ENCODE measurements around the gene ATRAID. TPM values are rescaled to one million over a fixed set of nuclear protein-coding genes. Genes with fewer than 3 reads are reported as not detected.

ATRAID gene
- total and polyA plus RNA-seq, 10 of the 15 experiments (the other 5 are each of a cell fraction or from before 2014, with no cell fraction given): 65.6 to 180 (median 120) TPM

GRCh38 chr2:27217173-27218121 is 5.6 kb downstream of the ATRAID start, which contains the start of gene CAD (continued):
- TF ChIP-seq MLLT1 (IDR thresholded peaks at IDR 0.05) (no peak), CHD2 (IDR thresholded peaks at IDR 0.05; ENCODE audit: borderline replicate concordance, low read depth, low read length) (peak; percentile 25; the same call in 1 of the 2 replicates), MEF2B (IDR thresholded peaks at IDR 0.05; ENCODE audit: partially characterized antibody, poor library complexity, severe bottlenecking) (peak; percentile 31), RB1 (IDR thresholded peaks at IDR 0.05; ENCODE audit: borderline replicate concordance) (peak; percentile 73; the same call in 1 of the 2 replicates), SMARCA5 (IDR thresholded peaks at IDR 0.05) (peak; percentile 86), CTCF (IDR thresholded peaks at IDR 0.05 in 2 of 3, conservative IDR thresholded peaks at IDR 0.05 in 1 of 3; ENCODE audit: control insufficient read depth in 2 of 3, extremely low read depth in 1 of 3, insufficient read depth in 1 of 3, low read depth in 3 of 3, low read length in 3 of 3) (peak in 2 of 3 experiments; percentile 19 to 35; a peak in 3 of 6 replicates), TARDBP (IDR thresholded peaks at IDR 0.05; ENCODE audit: borderline replicate concordance) (peak; percentile 75), BACH1 (IDR thresholded peaks at IDR 0.05; ENCODE audit: borderline replicate concordance) (peak; percentile 23; the same call in 1 of the 2 replicates), POLR2AphosphoS2 (IDR thresholded peaks at IDR 0.05; ENCODE audit: low read depth, low read length) (peak; percentile 87), NR2F1 (conservative IDR thresholded peaks at IDR 0.05) (0 out of 2 replicates have a peak, but pooled peaks have one; percentile 20), SIX5 (IDR thresholded peaks at IDR 0.05; ENCODE audit: low read depth, low read length, severe bottlenecking) (peak; percentile 7), SIN3A (IDR thresholded peaks at IDR 0.05; ENCODE audit: low read depth, low read length) (peak; percentile 92), MAX (IDR thresholded peaks at IDR 0.05; ENCODE audit: low read depth, low read length) (peak; percentile 98), ATF3 (IDR thresholded peaks at IDR 0.05; ENCODE audit: borderline replicate concordance, extremely low read depth, low read depth, low read length) (peak; percentile 68; the same call in 1 of the 2 replicates), USF1 (IDR thresholded peaks at IDR 0.05; ENCODE audit: borderline replicate concordance, extremely low read length, insufficient read depth, low read depth, low read length) (peak; percentile 90), GATAD2B (conservative IDR thresholded peaks at IDR 0.05; ENCODE audit: low read depth) (peak; percentile 65; the same call in 1 of the 2 replicates), SP1 (IDR thresholded peaks at IDR 0.05; ENCODE audit: low read depth, low read length) (peak; percentile 40), EGR1 (IDR thresholded peaks at IDR 0.05; ENCODE audit: borderline replicate concordance in 1 of 2, low read depth in 2 of 2, low read length in 2 of 2) (peak; percentile 53 to 63; a peak in 2 of 3 replicates), CREB1 (IDR thresholded peaks at IDR 0.05; ENCODE audit: low read depth) (peak; percentile 75), HDAC2 (IDR thresholded peaks at IDR 0.05) (no peak), LARP7 (IDR thresholded peaks at IDR 0.05) (peak; percentile 75; the same call in 1 of the 2 replicates)

All from GM12878 (cell line).